HG03064 (cell line): ENCODE data around the gene TTC24.
"Not testable (repeated sequence)": the region's sequence is repeated elsewhere in the genome, so short reads cannot be mapped to it uniquely, and the experiment has no call there.

Experiments used
- ATAC-seq: cut with Tn5 transposase; IDR thresholded peaks from one replicate; pipeline ENCODE4 v1.9.1; 2021; ENCODE audit warnings: low read depth; ENCODE audit not compliant: unreplicated experiment

The TTC24 gene

DNA sequence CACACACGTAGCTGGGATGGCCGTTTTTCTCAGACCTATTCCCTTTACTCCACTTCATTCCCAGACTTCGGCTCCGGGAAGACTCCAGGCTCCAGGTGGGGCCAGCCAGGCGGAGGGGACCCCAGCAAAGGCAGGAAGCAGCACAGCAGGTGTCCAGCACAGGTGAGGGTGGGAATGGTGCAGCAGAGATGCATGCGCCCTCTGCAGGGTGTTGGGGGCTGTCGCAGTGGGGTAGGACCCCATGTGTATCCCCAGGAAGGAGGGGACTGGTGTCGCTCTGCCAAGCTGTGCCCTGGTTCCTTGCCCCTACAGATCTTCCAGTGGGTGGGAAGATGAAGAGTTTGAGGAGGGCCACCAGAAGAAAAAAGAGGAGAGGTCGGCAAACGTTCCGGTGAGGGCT lies 5.3 kb downstream of the TTC24 start:
- no peak for ATAC-seq

DNA sequence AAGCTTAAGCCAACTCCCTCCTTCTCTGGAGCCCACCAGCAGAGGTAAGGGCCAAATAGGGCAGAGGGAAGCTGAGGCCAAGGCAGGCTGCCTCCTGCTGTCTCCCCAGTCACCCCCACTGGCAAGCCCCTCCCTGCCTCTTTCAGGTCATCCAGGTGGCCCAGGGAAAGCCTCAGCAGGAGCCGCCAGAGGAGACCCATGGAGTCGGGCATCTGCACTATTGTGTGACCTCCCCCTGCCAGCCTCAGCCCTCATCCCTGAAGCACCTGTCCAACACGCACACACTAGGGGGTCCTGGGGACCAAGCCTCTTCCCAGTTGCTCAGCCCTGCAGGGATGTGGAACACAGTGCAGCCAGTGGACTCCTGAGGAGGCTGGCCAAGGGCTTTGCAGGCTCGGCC lies 6.8 kb downstream of the TTC24 start:
- ATAC-seq = no peak

DNA sequence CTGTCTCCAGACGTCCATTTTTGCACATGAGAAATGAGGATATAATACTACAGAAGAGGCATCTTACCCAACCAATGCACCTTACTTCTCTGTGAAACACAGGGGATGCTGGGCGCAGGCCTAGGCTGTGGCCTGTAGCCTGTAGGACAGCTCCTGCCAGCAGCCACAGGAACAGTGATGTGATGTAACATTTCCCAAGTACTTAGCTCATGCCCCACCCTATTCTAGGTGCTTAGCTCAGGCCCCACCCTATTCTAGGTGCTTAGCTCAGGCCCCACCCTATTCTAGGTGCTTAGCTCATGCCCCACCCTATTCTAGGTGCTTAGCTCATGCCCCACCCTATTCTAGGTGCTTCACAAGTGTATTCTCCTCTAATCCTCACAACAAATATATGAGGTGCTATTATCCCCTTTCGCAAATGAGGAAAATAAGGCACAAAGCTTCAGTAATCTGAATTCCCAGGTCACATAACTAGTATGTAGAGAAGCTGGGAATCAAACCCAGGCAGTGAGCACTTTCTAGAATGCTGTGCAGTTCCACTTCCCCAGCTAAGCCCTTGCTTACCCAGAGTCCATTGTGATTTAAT lies 7.5 kb downstream of the TTC24 start:
- ATAC-seq = no peak

DNA sequence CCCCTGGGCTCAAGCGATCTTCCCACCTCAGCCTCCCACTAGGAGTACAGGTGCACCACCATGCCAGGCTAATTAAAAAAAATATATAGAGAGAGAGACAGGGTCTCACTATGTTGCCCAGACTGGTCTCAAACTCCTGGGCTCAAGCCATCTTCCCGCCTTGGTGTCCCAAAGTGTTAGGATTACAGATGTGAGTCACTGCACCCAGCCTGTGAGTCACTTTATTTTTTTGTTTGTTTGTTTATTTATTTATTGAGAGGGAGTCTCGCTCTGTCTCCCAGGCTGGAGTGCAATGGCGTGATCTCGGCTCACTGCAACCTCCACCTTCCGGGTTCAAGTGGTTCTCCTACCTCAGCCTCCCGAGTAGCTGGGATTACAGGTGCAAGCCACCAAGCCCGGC lies 8.4 kb downstream of the TTC24 start:
- ATAC-seq = not testable (repeated sequence)

DNA sequence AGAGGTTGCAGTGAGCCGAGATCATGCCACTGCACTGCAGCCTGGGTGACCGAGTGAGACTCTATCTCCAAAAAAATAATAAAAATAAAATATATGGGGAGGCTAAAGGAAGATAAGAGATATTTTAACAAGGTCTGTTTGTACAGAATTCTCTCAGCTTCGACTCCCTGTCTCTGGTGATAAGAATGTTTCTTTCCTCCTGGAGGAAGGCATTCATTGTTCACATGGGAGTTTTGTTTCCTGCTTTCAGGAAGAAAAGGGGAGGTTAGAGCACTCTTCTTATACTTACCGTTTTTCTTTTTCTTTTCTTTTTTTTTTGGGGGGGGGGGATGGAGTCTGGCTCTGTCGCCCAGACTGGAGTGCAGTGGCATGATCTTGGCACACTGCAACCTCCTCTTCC lies 10.0 kb downstream of the TTC24 start:
- ATAC-seq = no peak

DNA sequence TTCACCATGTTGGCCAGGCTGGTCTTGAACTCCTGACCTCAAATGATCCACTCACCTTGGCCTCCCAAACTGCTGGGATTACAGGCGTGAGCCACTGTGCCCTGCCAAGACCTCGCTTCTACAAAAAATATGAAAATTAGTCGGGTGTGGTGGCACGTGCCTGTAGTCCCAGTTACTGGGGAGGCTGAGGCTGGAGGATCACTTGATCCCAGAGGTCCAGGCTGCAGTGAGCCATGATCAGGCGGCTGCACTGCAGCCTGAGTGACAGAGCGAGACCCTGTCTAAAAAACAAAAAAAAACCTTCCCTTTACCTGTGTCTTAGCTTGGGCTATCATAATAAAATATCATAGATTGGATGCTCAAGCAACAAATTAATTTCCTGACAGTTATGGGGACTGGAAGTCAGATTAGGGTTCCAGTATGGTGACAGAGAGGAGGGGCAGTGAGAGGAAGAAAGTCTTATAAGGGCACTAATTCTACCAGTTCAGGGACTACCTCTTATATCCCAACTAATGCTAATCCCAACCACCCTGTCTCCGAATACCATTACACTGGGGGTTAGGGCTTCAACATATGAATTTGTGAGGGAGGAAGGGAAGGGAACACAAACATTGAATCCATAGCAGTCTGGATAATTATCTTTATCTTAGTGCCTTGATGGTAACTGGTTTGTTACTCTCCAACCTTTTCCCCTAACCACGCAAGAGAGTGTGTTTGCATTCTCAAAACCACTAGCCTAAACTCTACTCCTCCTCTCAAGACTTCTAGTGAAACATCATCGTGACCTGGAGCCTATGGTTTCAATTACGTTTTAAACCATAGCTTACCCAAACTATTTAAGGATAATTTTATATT lies 11.0 kb downstream of the TTC24 start:
- no peak for ATAC-seq

DNA sequence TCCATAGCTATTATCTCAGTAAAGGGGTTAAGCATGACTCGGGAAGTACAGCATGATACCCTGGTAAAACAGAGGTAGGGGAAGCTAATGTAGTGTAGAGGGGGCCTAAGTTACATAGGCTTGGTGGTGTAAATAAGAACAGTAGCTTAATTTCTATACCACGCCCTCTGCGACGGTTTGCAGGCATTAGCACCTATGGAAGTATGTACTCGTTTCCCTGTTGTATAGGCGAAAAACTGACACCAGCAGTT lies 11.6 kb downstream of the TTC24 start:
- ATAC-seq = no peak

DNA sequence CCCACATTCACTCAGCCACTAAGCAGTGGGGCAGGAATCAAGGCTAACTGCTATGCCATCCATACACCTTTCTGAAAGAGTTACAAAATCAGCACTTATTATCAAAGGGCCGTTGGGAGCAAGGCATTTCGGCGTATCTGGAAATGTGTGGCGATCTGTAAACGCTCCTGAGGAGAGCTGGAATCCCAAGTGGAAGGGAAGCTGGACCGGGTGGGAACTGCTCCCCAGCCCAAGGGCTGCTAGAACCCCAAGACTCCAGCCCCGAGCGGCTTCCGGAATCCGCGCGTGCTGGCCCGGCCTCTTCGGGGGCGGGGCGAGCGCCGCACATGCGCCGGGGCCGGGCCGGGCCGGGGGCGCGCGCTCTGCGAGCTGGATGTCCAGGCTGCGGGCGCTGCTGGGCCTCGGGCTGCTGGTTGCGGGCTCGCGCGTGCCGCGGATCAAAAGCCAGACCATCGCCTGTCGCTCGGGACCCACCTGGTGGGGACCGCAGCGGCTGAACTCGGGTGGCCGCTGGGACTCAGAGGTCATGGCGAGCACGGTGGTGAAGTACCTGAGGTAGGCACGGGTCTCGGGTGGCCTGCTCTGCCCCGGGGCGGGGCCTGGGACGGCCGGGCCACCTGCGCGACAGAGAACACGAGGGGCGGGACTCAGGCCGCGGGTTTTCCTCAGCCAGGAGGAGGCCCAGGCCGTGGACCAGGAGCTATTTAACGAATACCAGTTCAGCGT lies 12.1 kb downstream of the TTC24 start, which contains the start of gene NAXE:
Gene NAXE (plus strand): TSS at position 345 of the 726 bp plus-strand sequence. CDS start 29 bp downstream, at position 374.
- ATAC-seq = peak; percentile 91

DNA sequence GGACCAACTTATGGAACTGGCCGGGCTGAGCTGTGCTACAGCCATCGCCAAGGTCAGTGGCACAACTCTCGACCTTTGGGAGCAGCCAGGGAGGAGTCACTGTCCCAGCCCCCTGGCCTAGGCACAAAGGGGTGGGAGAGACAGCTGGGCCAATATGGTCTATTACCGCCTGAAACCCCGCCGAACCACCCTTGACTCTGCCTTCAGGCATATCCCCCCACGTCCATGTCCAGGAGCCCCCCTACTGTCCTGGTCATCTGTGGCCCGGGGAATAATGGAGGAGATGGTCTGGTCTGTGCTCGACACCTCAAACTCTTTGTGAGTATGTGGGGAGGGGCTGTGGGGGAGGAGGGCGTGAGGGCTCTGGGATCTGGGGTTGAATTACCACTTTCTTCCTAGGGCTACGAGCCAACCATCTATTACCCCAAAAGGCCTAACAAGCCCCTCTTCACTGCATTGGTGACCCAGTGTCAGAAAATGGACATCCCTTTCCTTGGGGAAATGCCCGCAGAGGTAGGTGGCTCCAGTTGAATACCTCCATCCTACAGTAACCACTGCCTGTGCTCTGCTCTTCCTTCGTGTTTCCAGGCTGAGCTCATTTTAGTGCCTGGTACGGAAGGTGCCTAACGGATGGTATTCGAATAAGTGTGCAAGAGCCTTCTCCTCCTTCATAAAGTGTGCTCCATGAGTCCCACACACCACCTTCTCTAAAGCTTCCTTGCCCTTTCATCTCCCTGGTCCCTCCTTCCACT lies 12.8 kb downstream of the TTC24 start:
- no peak for ATAC-seq

DNA sequence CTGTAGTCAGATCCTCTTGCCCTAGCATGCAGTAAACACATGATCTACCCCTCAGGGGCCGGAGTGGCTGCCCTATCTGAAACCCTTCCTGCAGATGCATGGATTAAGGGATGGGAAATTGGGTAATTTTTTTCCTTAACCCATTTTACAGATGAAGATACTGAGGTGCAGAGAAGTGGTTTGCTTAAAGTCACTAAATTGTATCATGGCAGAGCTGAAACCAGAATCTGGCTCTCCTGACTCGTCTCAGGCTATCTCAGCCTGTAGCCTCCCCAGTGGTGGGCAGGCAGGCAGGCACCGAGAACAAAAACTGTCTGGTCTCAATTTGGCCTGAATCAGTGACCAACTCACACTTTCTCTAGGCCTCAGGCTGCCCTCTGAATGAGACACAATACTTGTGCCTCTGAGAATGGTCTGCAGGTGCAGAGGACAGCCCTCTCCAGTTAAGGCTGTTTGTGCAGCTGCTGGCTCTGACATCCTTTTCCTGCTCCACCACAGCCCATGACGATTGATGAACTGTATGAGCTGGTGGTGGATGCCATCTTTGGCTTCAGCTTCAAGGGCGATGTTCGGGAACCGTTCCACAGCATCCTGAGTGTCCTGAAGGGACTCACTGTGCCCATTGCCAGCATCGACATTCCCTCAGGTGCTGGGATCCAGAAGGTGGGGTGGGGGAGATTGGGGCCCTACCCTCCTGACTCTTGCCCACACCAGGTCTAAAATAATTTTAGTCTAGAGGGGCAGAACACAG lies 13.6 kb downstream of the TTC24 start:
- no peak for ATAC-seq

DNA sequence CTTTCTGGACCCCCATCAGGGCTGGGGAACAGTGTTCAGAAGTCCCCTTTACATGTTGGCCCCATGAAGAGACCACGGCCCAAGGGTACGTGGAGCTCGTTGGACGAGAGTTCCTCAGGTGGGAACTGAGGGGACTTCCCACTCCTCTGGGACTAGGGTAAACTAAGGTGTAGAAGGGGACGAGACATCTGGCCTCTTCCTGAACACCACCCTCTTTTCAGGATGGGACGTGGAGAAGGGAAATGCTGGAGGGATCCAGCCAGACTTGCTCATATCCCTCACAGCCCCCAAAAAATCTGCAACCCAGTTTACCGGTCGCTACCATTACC lies 14.1 kb downstream of the TTC24 start:
- no peak for ATAC-seq

DNA sequence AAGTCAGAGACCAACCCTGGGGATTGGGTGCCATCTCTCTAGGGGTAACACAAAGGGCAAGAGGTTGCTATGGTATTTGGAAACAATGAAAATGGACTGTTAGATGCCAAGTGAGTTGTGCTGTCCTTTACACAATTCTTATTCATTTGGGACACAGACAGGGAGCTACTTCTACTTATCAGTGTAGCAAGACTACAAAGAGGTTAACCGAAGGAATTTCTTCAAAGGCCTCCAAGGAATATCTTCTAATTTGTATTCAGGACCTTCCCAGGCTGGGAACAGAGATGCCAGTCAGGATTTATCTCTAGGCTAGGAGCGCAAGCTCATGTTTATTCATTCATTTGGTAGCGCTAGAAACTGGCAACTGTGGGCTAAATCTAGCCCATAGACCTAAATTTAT lies 14.7 kb downstream of the TTC24 start:
- ATAC-seq = no peak

DNA sequence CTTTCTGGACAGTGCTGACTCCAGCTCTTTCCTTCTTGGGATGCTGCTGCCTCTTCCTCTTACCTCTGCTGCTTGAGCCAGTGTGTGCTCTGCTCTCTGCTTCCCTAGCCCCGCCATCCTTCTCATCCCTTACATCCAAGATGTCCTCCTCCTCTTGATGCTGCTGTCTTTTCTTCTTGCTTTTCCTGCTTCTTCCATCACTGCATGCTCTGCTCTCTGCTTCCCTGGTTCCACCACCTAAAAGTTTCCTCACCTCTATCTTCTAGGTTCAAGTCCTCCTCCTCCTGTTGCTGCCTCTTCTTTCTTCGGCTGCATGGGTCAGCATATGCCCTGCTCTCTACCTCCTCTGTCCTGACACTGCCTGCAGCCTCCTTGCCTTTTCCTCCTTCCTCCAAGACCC lies 15.5 kb downstream of the TTC24 start:
- no peak for ATAC-seq

DNA sequence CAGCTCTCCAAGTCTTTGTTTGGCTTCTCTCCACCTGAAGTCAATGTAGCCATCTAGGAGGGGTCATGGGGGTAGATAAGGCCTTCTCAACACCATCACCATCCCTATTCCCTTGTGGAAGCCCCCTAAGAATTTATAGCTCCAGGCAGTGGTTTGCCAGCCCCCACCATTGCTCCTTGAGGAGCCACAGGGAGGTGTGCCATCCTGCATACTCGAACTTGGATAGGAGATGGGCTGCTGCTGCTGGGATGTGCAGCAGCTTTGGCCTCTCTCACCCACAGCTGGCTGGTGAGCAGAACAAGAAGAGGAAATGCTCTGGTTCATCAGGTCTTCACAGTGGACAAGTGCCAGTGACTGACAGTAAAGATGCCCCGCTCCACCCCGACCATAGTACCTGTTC lies 16.9 kb downstream of the TTC24 start:
- ATAC-seq = no peak

DNA sequence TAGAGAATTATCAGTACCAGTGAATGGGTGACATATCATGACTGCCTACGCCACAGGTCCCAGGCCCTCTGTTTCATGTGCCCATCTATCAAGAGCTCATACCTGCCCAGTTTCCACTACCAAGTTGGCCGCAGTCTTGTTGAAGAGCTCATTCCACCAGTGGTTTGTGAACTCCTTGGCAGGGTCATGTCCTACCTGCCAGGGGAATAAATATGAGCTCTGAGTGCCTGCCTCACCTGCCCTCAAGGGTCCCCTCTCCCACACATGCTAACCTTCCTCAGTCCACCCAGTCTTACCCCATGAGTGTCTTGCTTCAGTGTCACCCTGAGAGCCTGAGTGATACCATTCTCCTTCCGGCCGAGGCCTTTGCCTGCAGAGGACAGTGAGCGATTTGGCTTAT lies 18.6 kb downstream of the TTC24 start:
- no peak for ATAC-seq

DNA sequence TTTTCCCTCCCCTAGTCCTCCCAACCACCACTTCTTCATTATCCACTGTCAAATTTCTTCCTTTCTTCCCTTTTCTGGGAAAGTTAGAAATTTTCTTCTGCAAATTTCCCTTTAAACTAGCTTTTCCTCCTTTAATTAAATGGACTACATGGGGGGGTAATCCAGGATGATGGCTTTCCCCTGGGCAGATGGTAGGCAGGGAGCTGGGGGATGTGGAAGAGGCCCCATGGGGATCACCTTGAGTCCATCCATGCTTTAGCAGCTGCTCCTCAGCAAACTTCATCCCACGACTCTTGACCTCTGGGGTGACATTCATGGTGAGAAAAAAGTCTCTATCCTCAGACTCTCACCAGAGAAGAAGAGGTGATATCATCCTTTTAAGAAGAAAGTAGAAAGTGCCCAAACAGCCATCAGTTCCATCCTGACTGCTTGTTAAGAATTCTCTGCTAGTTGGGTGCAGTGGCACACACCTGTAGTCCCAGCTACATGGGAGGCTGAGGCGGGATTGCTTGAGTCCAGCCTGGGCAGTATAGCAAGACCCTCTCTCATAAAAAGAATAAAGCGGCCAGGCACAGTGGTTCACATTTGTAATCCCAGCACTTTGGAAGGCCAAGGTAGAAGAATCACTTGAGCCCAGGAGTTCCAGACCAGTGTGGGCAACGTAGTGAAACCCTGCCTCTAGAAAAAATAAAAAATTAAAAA lies 19.4 kb downstream of the TTC24 start:
- ATAC-seq = no peak

DNA sequence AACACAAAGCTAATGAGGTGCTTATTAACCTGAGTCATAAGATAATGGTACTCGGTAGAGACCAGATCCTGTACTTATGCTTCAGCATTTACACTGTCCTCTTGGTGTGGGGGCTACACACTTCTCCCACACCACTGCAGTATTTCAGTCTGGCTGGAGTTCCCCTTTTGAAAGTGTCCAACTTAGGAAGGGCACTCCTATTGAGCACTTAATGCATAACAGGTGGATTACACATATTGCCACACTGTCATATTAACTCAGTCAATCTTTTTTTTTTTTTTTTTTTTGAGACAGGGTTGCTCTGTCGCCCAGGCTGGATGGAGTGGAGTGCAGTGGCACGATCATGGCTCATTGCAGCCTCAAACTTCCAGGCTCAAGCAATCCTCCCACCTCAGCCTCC lies 20.3 kb downstream of the TTC24 start:
- no peak for ATAC-seq

DNA sequence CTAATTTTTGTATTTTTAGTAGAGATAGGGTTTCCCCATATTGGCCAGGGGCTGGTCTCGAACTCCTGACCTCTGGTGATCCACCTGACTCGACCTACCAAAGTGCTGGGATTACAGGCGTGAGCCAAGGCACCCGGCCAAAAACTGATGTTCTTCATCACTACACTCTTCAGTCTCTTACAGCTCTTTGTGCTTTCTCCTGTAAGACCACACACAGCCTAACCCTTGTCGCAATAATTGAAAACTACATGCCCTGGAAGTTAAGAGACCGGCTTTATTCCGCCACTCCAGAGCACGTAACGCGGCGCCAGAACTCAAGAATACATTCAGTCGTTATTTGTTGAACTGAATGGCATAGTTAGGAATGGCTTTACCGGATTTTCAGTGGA lies 21.2 kb downstream of the TTC24 start:
- no peak for ATAC-seq

DNA sequence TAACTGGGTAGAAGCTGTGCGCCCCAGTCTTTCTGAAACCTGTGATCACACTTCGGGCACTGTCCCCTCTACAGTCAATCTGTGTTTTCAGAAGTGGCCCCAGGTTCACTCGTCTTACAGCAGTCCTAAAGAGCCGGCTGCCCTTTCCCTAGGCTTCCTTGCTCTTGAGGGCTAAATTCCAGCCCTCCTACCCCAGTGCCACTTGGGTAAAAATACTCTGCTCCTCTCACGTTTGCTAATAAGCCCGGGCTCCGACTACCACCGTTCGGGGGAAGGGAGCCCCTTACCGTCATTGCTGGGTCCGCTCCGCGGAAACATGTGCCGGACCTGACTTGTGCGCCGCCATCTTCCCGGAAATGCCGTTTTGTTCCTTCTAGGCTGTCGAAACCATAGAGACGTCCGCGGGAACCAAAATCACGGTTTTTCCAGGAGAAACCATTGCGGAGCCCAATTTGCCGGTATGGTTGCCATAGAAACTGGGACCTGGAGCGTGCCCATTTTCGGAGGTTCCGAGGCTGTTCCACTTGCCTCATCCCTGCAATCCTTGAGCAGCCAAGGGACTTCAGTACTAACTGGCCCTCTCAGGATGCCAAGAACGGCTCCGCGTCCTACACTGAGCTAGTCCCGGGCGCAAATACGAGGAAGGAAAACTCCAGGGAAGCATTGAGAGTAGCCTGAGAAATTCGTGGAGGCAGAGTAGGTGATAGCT lies 21.8 kb downstream of the TTC24 start, which contains the start of gene GPATCH4:
Gene GPATCH4 (minus strand): TSS at position 358 of the 709 bp plus-strand sequence.
- no peak for ATAC-seq
